HG02763 (cell line): ENCODE measurements around the gene HMGCS2.
A peak's percentile ranks its signal among the peaks of the same experiment; 100 is the strongest.

ENCODE experiments used
- ATAC-seq: cut with Tn5 transposase; IDR thresholded peaks from one replicate; pipeline ENCODE4 v1.9.1; 2021; ENCODE audit warnings: mild to moderate bottlenecking, moderate library complexity; ENCODE audit not compliant: unreplicated experiment

Gene HMGCS2

GRCh38 chr1:119768778-119769177 is at the start of gene HMGCS2:
HMGCS2 (minus strand) TSS chr1:119768905; CDS start chr1:119768844, 61 bp downstream.
- no peak for ATAC-seq

- no peak for ATAC-seq
Measured at GRCh38 chr1:119818181-119818580, 49.5 kb upstream of the HMGCS2 start.

GRCh38 chr1:119816407-119816806 is 47.7 kb upstream of the HMGCS2 start:
- ATAC-seq: no peak

- no peak for ATAC-seq
Measured at GRCh38 chr1:119815928-119816327, 47.2 kb upstream of the HMGCS2 start.

GRCh38 chr1:119815361-119815760 is 46.7 kb upstream of the HMGCS2 start:
- ATAC-seq: no peak

GRCh38 chr1:119814288-119814687 is 45.6 kb upstream of the HMGCS2 start:
- no peak for ATAC-seq

- no peak for ATAC-seq
Measured at GRCh38 chr1:119811985-119812557, 43.4 kb upstream of the HMGCS2 start.

- no peak for ATAC-seq
Measured at GRCh38 chr1:119811387-119811786, 42.7 kb upstream of the HMGCS2 start, which contains the start of gene REG4. REG4 (minus strand) TSS chr1:119811460; CDS start chr1:119808769, 2,691 bp downstream.

- peak; percentile 60 for ATAC-seq
Measured at GRCh38 chr1:119808972-119809550, 40.4 kb upstream of the HMGCS2 start.

GRCh38 chr1:119808491-119808890 is 39.8 kb upstream of the HMGCS2 start:
- no peak for ATAC-seq

GRCh38 chr1:119806489-119806888 is 37.8 kb upstream of the HMGCS2 start:
- no peak for ATAC-seq

GRCh38 chr1:119805746-119806145 is 37.0 kb upstream of the HMGCS2 start:
- no peak for ATAC-seq

- no peak for ATAC-seq
Measured at GRCh38 chr1:119805247-119805646, 36.5 kb upstream of the HMGCS2 start.

GRCh38 chr1:119799599-119800177 is 31.0 kb upstream of the HMGCS2 start:
- no peak for ATAC-seq

GRCh38 chr1:119799003-119799402 is 30.3 kb upstream of the HMGCS2 start:
- no peak for ATAC-seq

GRCh38 chr1:119797606-119798005 is 28.9 kb upstream of the HMGCS2 start:
- no peak for ATAC-seq

GRCh38 chr1:119797162-119797561 is 28.5 kb upstream of the HMGCS2 start:
- no peak for ATAC-seq

GRCh38 chr1:119795261-119796200 is 26.8 kb upstream of the HMGCS2 start:
- no peak for ATAC-seq

GRCh38 chr1:119794876-119795240 is 26.2 kb upstream of the HMGCS2 start:
- no peak for ATAC-seq

GRCh38 chr1:119794230-119794875 is 25.6 kb upstream of the HMGCS2 start:
- ATAC-seq: no peak

- no peak for ATAC-seq
Measured at GRCh38 chr1:119791377-119791776, 22.7 kb upstream of the HMGCS2 start.
